ENCODE data around the gene SCGB3A2. TPM values are rescaled to one million over a fixed set of nuclear protein-coding genes. Genes with fewer than 3 reads are reported as not detected.

The SCGB3A2 gene
- total RNA-seq (2022; extraction: Qiagen RNA extraction), result not detected in 5 replicates

GRCh38 chr5:147878066-147878759 is at the start of gene SCGB3A2:
SCGB3A2 (plus strand) TSS chr5:147878711; CDS start chr5:147878804, 93 bp downstream.

GRCh38 chr5:147831465-147831864 is 47.0 kb upstream of the SCGB3A2 start, which contains the start of gene SPINK1:
SPINK1 (minus strand) TSS chr5:147831671; CDS start chr5:147831577, 94 bp downstream.

GRCh38 chr5:147906326-147907095 is 28.0 kb downstream of the SCGB3A2 start, which contains the start of gene C5orf46:
C5orf46 (minus strand) TSS chr5:147906538; CDS start chr5:147906501, 37 bp downstream.

Other genes starting within 250 kb of the SCGB3A2 start
- gene JAKMIP2, start 96.0 kb upstream of the SCGB3A2 start, total RNA-seq (2022; extraction: Qiagen RNA extraction), result not detected in 5 replicates
- 0.54 to 1.4 TPM (median 0.82 TPM) in 5 replicates for gene SPINK1, start 47.0 kb upstream of the SCGB3A2 start, total RNA-seq (2022; extraction: Qiagen RNA extraction)
- not detected in 5 replicates for gene C5orf46, start 27.8 kb downstream of the SCGB3A2 start, total RNA-seq (2022; extraction: Qiagen RNA extraction)
- not detected in 5 replicates for gene SPINK5, start 185.3 kb downstream of the SCGB3A2 start, total RNA-seq (2022; extraction: Qiagen RNA extraction)